CD4-positive, alpha-beta T cell treated with Interleukin-17A for 4 hours (primary cell): ENCODE measurements around the gene MAP9.
"Not testable (repeated sequence)": the region's sequence is repeated elsewhere in the genome, so short reads cannot be mapped to it uniquely, and the experiment has no call there.

Source experiments
- DNase-seq: peaks from one replicate; pipeline ENCODE4 v3.0.0-alpha.2; 2020; ENCODE audit warnings: mixed read lengths

Gene MAP9

GRCh38 chr4:155339999-155340398, 36.8 kb downstream of the MAP9 start:
- no peak for DNase-seq

GRCh38 chr4:155339588-155339987, 37.2 kb downstream of the MAP9 start:
- no peak for DNase-seq

GRCh38 chr4:155338196-155338595, 38.6 kb downstream of the MAP9 start:
- DNase-seq: no peak

GRCh38 chr4:155336242-155336641, 40.5 kb downstream of the MAP9 start:
- DNase-seq: no peak

- no peak for DNase-seq
These were observed 45.3 kb downstream of the MAP9 start for GRCh38 chr4:155331478-155331877.

GRCh38 chr4:155322782-155323181, 54.0 kb downstream of the MAP9 start:
- DNase-seq: no peak

GRCh38 chr4:155321006-155321405, 55.8 kb downstream of the MAP9 start:
- no peak for DNase-seq

GRCh38 chr4:155319516-155319915, 57.2 kb downstream of the MAP9 start:
- no peak for DNase-seq

GRCh38 chr4:155312027-155312426, 64.7 kb downstream of the MAP9 start:
- DNase-seq: not testable (repeated sequence)

- no peak for DNase-seq
These were observed 69.0 kb downstream of the MAP9 start for GRCh38 chr4:155307731-155308277.

GRCh38 chr4:155305619-155306018, 71.1 kb downstream of the MAP9 start:
- no peak for DNase-seq

- no peak for DNase-seq
These were observed 72.4 kb downstream of the MAP9 start for GRCh38 chr4:155304375-155304774.

GRCh38 chr4:155299103-155299502, 77.7 kb downstream of the MAP9 start:
- DNase-seq: no peak
